Fibroblast of skin of left quadriceps (primary cell): ENCODE measurements around the gene WASL.
A peak's percentile ranks its signal among the peaks of the same experiment; 100 is the strongest.

Experiments
- DNase-seq, 2 experiments: peaks; one replicate each; pipeline ENCODE4 v3.0.0-alpha.2; 2013; ENCODE audit warnings: low read depth in 2 of 2

WASL gene

GRCh38 chr7:123692471-123692877 lies 56.3 kb downstream of the WASL start:
- no peak for DNase-seq

GRCh38 chr7:123690550-123690949 lies 58.3 kb downstream of the WASL start:
- no peak for DNase-seq

GRCh38 chr7:123689250-123689649 lies 59.6 kb downstream of the WASL start:
- no peak for DNase-seq

GRCh38 chr7:123687727-123688126 lies 61.1 kb downstream of the WASL start:
- no peak for DNase-seq

GRCh38 chr7:123687161-123687560 lies 61.6 kb downstream of the WASL start:
- DNase-seq: no peak

- DNase-seq: peak; percentile 45 to 49
Observed at GRCh38 chr7:123682690-123683089, 66.1 kb downstream of the WASL start.

- DNase-seq: no peak
Observed at GRCh38 chr7:123681561-123681960, 67.2 kb downstream of the WASL start.

- no peak for DNase-seq
Observed at GRCh38 chr7:123680580-123680979, 68.2 kb downstream of the WASL start.

GRCh38 chr7:123679614-123680013 lies 69.2 kb downstream of the WASL start:
- no peak for DNase-seq

GRCh38 chr7:123677061-123677715 lies 71.6 kb downstream of the WASL start:
- no peak for DNase-seq

- DNase-seq: peak; percentile 19 to 27
Observed at GRCh38 chr7:123675181-123675473, 73.7 kb downstream of the WASL start.

GRCh38 chr7:123674399-123675180 lies 74.2 kb downstream of the WASL start:
- DNase-seq: no peak

- no peak for DNase-seq
Observed at GRCh38 chr7:123673752-123674398, 74.9 kb downstream of the WASL start.

- no peak for DNase-seq
Observed at GRCh38 chr7:123673137-123673732, 75.6 kb downstream of the WASL start.

GRCh38 chr7:123669485-123669884 lies 79.3 kb downstream of the WASL start:
- DNase-seq: no peak

- no peak for DNase-seq
Observed at GRCh38 chr7:123666492-123666891, 82.3 kb downstream of the WASL start.

GRCh38 chr7:123665896-123666295 lies 82.9 kb downstream of the WASL start:
- DNase-seq: no peak

GRCh38 chr7:123665157-123665556 lies 83.6 kb downstream of the WASL start:
- no peak for DNase-seq

GRCh38 chr7:123663200-123663599 lies 85.6 kb downstream of the WASL start:
- DNase-seq: no peak

GRCh38 chr7:123662755-123663154 lies 86.0 kb downstream of the WASL start:
- DNase-seq: no peak

GRCh38 chr7:123662293-123662692 lies 86.5 kb downstream of the WASL start:
- no peak for DNase-seq

GRCh38 chr7:123661765-123662164 lies 87.0 kb downstream of the WASL start:
- DNase-seq: no peak
